GM18861 (cell line): ENCODE data around the gene TGFBR3L.

Experiments used
- ATAC-seq: cut with Tn5 transposase; IDR thresholded peaks from one replicate; pipeline ENCODE4 v1.9.1; 2021; ENCODE audit not compliant: unreplicated experiment

TGFBR3L gene

DNA sequence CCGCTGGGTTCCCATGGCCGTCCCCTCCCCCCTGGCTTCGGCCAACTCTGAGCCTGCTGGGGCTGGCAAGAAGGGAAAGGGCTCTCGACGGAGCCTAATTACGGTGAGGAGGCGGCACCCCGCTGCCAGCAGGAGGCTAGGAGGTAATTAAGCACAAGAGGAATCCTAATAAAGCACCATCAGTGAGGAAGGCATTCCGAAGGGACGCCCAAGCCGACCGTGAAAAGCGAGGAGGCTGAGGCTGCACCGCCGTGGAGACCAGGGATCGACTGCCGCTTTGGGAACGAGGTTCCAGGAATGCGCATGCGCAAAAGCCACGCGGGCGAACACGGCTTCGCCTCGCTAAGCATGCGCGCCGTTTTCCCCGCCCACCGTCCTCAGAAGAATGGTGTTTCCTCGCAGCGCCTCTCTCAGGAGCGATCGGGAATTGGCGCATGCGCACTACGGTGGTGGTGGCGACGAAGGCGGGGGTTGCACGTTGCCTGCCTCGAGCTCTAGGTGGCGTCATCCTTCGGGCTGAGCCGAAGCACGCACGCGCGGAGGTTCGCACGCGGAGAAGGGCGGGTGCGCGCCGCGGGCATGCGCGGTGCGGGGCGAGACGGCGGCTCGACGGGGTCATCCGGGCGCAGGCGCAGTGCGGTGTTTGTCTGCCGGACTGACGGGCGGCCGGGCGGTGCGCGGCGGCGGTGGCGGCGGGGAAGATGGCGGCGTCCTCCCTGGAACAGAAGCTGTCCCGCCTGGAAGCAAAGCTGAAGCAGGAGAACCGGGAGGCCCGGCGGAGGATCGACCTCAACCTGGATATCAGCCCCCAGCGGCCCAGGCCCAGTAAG is 11.2 kb upstream of the TGFBR3L start, which contains the start of gene MAP2K7:
Gene MAP2K7 (plus strand): TSS at position 634 of the 830 bp plus-strand sequence. CDS start 68 bp downstream, at position 702.
- ATAC-seq = peak; percentile 88

DNA sequence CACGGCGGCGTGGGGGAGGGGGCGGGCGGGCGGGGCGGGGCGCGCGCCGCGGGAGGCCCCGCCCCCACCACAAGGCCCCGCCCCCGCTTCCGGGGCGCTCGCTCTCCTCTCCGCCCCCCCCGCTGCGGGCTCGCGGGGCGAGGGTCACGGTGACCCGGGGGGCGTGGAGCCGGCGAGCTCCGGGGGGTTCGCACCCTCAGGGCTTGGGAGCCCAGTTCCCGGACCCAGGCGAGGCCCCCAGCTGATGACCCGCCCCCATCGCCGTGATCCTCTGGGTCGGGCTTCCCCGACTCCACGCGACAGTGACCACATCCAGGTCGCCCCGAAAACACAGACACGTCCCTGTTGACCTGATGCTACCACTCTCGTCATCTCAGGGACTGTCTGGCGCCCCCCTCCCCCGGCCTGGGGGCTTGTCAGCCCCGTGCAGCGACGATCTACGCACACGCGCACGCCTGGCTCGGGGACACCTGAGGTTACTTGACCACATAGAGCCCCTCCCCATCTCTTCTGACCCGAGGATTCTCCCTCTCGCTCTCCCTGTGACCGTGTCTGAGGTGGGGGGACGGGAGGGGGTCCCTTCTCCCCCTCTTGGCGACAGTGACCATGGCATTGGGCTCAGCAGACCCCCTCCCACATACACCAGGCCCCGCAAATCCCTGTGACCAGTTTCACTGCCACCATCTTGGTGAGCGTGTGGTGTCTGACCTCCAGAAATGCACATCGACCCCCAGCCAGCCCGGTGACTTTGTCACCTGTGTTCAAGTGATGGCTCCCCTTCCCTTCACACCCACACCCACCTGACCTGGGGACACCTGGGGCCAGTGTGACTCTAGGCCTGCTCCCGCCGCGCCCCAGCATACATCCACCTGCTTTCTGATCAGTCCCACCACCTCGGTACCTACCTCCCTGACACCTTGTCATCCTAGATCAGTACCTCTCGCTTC is 10.3 kb upstream of the TGFBR3L start:
- ATAC-seq = peak; percentile 9

DNA sequence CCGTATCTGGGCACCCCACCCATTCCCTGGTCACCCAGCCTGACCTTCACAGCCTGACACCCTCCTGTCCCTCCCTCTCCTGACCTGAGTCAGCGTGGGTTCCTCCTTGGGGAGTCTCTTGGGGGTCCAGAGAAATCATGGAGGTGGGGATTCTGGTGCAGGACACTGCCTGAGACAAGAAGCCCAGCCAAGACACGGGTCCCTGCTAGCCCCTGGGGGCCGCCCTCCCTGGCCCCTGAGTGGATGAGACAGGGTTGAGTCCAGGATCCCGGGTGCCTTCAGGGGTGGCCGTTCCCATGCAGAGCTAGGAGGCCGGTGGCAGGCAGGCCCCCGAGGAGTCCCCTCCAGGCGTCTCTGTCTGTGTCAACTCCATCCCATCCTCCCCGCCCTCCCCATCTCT is 9.4 kb upstream of the TGFBR3L start:
- no peak for ATAC-seq

DNA sequence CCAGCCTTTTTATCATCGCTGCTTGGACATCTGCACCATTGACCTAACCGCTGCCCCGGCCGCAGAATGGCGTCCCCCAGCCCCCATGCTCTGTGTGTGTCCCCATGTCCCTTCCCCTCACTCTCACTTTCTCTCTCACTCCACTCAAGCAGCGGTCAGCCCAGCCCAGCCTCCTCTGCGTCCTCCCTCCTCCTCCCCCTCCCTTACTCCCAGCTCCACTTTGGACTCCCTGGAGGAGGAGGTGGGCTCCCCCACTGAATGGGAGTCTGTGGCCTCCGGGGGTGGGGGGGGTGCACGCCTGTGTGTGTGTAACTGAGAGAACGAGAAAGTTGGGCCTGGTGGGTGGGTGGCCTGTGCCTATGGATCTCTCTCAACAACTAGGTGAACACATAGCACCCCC is 8.8 kb upstream of the TGFBR3L start:
- no peak for ATAC-seq

DNA sequence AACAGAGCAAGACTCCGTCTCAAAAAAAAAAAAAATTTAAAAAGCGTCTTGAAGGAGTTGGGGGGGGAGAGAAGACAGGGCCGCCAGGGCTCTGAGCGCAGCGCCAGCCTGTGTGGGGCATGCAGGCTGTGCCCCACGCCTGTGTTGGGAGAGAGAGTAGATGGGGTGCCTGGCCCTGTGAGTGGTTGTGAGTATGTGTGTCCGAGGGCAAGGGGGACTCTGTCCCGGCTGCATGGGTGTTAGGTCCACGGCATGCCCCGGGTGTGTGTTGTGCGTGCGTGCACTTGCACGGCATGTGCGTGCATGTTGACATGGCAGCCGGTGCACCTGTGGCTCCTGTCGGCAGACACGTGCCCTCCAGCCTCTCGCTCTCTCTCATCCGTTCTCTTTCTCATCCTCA is 7.5 kb upstream of the TGFBR3L start:
- no peak for ATAC-seq

DNA sequence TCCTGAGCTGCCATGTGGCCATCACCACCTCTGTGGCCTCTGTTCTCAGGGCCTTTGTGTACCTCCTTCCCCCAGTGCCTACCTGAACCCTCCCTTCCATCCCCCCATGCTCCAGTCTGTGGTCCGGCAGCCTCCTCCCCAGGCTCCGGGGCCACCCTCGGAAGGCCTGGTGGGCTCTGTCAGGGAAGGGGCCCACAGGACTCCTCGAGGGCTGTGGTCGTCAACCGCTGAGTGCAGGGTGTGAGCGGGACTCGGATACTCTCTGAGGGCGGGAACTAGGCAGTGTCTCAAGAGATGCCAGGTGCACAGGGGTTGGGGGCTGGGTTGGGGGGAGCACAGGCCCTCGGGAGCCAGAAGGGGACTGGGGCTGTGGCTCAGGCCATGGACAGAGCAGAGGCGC is 7.1 kb upstream of the TGFBR3L start:
- ATAC-seq = no peak

DNA sequence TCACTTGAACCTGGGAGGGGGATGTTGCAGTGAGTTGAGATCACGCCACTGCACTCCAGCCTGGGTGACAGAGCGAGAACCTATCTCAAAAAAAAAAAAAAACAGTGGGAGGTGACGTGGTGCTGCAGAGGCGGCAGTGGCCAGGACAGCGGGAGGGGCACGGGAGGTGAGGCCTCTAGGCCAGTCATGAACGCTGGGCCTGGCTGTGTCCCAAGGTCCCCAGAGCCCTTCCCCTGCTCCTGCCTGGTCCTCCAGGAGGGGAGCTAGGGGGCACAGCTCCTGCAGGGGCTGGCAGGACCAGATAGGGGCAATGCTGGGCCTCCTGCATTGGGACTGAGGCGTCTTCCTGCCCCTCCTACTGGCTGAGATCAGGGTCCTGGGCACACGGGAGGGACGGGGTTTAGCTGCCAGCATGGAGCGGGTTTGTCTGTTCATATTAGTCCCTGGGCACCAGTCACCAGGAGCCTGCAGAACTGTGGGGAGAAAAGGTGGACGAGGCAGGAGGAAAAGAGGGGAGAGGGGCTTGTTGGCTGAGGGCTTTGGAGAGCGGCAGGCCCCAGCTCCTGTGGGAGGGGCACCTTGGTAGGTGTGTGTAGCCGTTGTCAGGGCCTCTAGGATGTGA is 6.4 kb upstream of the TGFBR3L start:
- no peak for ATAC-seq

DNA sequence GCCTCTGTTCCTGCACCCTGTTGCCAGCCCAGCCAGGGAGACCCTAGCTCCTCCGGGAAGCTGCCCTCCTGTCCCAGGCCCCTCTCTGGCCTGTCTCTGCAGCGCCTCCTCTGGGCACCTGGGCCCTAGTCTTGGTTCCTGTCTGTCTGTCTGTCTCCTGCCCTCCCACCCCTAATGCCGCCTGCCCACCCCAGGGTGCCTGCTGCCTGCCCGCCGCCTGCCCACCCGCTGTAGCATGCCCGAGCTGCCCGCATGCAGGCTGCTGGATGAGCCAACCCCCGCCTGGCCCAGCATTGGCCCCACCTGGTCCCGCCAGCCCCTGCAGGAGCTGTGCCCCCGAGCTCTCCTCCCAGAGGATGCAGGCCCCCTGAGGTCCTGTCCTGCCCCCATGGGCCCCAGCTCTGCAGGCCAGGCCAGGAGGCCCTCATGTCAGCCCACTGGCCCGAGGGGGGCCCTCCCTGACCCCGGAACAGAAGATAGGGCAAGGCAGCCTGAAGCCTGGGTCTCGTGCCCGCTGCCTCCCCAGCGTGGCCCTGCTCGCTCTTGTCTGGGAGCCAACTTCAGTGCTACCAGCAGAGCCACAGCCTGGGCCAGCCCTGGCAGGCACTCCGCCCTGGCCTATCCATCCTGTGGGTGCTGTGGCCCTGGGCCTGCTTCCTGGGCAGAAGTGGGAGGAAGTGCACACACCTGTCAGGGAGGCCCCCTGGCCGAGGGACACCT is 5.7 kb upstream of the TGFBR3L start:
- no peak for ATAC-seq

DNA sequence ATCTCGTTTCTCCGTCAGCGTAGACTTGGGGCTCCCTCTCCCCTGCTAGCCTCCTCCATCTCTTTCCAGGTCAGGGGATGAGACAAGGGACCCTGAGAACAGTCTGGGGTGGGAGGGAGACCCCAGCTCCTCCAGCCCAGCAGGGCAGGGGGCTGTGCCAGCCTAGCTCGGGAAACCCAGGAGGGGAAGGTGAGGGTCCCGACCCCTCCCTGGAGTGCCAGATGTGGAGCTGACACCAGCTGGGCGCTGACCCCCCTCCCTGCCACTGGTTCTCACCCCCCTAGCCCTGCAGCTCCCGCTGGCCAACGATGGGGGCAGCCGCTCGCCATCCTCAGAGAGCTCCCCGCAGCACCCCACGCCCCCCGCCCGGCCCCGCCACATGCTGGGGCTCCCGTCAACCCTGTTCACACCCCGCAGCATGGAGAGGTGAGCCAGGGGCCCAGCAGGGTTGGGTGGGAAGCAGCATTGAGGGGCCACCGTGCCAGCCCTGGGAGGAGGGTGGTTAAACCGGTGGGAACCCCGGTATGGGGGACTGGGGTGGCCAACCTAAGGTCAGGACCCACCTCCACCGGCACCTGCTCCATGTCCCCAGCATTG is 5.1 kb upstream of the TGFBR3L start:
- ATAC-seq = no peak

DNA sequence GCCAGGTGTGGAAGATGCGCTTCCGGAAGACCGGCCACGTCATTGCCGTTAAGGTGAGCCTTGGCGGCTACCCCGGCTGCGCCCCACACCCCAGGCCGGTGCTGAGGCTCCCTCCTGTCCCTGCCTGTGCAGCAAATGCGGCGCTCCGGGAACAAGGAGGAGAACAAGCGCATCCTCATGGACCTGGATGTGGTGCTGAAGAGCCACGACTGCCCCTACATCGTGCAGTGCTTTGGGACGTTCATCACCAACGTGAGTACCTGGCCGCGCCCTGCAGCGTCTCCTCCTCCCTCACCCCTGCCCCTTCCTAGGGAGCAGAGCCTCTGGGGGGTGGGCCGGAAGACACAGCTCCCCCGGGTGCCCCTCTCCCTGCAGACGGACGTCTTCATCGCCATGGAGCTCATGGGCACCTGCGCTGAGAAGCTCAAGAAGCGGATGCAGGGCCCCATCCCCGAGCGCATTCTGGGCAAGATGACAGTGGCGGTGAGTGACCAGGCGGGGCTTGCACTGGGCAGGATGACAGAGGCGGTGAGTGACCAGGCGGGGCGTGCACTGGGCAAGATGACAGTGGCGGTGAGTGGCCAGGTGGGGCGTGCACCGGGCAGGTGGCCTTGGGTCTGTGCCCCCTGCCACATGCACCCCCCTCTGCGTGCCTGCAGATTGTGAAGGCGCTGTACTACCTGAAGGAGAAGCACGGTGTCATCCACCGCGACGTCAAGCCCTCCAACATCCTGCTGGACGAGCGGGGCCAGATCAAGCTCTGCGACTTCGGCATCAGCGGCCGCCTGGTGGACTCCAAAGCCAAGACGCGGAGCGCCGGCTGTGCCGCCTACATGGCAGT is 4.1 kb upstream of the TGFBR3L start:
- ATAC-seq = no peak

DNA sequence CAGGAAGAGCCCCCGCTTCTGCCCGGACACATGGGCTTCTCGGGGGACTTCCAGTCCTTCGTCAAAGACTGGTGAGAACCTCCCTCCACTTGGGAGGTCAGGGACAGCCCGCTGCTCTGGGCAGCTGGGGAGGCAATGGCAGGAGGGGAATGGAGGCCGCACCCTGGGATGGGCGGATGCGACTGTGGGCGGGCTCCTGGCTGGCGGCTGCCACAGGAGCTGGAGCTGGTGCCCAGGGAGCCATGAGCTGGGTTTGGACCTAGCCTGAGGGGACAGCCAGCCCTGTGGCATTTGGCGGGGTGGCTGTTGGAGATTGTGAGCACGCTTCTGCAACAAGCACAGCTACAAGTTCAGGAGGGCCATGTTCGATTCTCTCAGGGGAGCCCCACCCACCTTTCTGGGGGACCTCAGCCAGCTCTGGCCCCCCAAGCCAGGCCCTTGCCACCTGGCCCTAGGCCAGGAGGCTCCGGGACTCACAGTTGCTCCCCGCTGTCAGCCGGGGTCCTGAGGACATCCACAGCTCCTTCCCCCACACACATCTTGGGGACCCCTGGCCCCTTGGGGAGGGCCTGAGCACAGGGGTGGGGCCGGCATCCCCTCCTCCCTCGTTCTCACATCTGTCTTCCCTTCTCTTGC is 3.0 kb upstream of the TGFBR3L start:
- ATAC-seq = no peak

DNA sequence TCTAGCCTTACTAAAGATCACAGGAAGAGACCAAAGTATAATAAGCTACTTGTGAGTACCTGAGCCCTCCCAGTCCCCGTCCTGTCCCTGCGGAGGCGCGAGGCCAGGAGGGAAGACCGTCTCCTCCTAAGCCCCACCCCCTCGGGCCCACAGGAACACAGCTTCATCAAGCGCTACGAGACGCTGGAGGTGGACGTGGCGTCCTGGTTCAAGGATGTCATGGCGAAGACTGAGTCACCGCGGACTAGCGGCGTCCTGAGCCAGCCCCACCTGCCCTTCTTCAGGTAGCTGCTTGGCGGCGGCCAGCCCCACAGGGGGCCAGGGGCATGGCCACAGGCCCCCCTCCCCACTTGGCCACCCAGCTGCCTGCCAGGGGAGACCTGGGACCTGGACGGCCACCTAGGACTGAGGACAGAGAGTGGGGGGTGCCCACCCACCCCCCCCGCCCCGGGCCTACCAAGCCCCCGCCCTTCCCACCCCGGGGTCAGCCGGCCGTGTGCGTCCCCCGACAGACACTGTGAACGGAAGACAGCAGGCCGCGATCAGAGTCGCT is 2.4 kb upstream of the TGFBR3L start:
- no peak for ATAC-seq

DNA sequence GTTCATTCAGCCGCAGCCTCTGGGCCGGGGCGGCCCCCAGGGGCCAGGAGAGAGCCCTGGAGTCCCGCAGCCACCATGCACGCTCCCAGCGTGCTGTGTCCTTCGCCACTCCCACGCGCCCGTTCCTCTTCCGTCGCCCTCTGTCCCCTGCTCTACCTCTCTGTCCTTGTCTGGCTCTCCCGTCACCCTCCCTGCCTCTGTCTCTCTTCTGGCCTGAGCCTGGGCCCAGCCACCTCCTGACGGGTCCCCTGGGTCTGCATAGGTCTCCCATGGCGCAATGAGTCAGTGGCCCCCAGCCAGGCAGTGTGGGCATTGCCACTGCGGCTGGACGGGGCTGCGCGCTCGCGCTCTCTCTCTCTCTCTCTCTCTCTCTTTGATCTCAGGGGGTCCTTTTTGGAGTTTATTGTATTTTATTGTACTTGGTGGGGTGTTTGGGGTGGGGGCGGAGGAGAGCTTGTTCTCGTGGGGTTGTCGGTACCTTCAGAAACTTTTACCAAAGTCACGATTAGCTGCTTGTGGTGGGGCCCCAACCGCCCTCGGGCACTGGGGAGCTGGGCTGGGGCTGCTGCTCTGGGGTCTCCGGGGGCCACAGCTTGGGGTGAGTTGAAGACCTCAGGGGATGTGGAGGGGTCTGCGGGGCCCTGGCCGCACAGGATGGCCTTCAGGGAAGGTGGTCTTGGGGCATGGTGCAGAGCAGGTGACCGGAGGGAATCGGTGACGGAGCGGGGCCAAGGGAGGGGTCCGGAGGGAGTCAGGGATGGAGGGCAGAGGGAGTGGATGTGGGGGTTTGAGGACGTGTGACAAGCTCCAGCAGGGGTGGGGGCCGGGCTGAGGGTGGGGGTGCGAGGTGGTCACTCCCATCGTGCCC is 1.7 kb upstream of the TGFBR3L start:
- ATAC-seq = no peak

DNA sequence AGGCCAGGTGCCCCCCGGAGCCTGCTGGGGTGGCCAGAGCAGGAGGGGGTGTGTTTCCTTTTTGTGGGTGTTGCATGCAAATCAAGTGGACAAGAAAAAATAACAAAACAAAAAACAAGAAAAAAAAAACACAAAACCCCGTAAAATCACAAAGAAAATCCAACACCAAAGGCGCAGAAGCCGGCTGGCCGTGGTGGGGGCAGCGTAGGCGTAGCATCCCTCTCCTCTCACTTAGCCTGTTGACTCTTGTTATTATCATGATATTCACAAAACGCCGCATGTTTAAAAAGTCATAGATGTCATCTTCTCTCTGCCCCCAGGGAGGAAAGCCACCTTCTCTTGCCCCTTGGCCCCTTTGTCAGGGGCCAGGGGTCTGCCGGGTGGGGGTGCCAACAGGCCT is 978 bp upstream of the TGFBR3L start:
- ATAC-seq = no peak

DNA sequence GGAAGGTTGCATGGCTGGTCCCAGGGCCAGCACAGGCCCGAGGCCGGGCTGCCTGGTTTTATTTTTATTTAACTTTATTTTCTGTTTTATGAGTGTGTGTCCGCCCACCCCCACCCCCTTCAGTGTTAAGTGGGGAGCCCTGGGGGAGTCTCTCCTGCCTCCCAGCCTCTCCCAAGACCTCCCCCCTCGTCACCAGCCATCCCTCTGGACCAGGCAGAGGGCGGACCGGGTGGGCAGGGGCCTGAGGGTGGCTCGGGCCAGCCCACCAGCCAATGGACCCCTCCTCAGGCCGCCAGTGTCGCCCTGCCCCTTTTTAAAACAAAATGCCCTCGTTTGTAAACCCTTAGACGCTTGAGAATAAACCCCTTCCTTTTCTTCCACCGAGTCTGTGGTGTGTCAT is 531 bp upstream of the TGFBR3L start:
- no peak for ATAC-seq

DNA sequence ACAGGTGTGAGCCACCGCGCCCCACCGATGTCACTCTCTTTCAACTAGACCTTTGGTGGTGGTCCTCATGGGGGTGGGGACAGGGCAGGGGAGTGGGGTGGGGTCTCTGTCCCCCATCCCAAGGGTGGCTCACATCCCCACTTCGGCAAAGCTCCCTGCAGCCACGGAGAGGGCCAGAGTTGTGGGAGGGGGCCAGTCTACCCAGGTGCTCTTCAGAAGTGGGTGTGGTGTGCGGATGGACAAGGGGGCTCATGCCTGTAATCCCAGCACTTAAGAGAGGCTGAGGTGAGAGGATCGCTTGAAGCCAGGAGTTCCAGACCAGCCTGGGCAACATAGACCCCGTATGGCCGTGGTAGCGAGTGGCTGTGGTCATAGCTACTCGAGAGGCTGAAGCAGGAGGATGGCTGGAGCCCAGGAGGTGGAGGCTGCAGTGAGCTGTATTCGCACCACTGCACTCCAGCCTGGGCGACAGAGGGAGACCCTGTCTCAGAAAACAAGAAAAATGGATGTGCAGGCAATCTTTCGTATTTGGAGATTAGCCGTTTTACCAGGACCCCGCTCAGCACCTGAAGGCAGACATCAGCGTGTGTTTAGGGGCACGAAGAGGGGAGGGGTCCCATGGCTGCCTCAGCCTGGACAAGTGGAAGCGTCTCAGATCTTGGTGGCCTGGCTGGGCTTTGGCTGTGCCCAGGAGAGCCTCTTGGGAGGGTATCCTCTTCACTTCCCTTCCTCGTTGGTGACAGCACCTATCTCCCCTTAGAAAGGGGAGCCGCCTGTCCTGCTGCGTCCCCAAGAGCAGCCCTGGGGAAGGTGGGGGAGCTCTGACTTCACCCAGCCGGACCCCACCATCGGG is 846 bp downstream of the TGFBR3L start:
- ATAC-seq = no peak
